Measurements from ENCODE around the gene GABPB2. TPM values are rescaled to one million over a fixed set of nuclear protein-coding genes. Genes with fewer than 3 reads are reported as not detected.

The GABPB2 gene
- total RNA-seq, 2 experiments from 2014 or later = 13.6 to 14.9 TPM

GRCh38 chr1:151146072-151146411 is 75.5 kb downstream of the GABPB2 start:
- no peak for DNase-seq
- peak overlapping the region; percentile 77 for H3K4me3 Mint-ChIP-seq
- ChIA-PET POLR2A (interaction anchor here (1.2 kb wide), 1 partner anchor 15 kb away, joined by 4 read pairs; no protein-coding TSS in a partner anchor), CTCF (no interaction called here)
- H3K4me1 Mint-ChIP-seq (ENCODE audit: low read depth) = peaks cover 6% of the 10 kb centered on the region
- no peaks in the 10 kb centered on the region for H3K27me3 Mint-ChIP-seq
- H3K36me3 Mint-ChIP-seq = no peaks in the 10 kb centered on the region
- no peak overlapping the region for H3K27ac Mint-ChIP-seq
- no peaks in the 10 kb centered on the region for H3K9me3 Mint-ChIP-seq
- intact Hi-C loops (cut with micrococcal nuclease) = no loop called here

- H3K36me3 Mint-ChIP-seq = no peaks in the 10 kb centered on the region
- peak; percentile 92 for DNase-seq
- intact Hi-C loops (cut with micrococcal nuclease) = no loop called here
- ChIA-PET CTCF (interaction anchor here (0.6 to 1.0 kb wide), 3 partner anchors 9 to 47 kb away, joined by 3 to 6 read pairs (median 6); partner anchors contain the start of gene TNFAIP8L2), POLR2A (interaction anchor here (1.2 to 1.4 kb wide), 2 partner anchors 10 to 15 kb away, joined by 3 to 4 read pairs; partner anchors contain the start of gene TNFAIP8L2)
- H3K27me3 Mint-ChIP-seq = no peaks in the 10 kb centered on the region
- H3K4me3 Mint-ChIP-seq = peak within 1 kb of the TSS; percentile 77
- H3K27ac Mint-ChIP-seq = peak within 1 kb of the TSS; percentile 1
- no peaks in the 10 kb centered on the region for H3K9me3 Mint-ChIP-seq
- peaks cover 6% of the 10 kb centered on the region for H3K4me1 Mint-ChIP-seq (ENCODE audit: low read depth)
Measured at GRCh38 chr1:151146412-151147131, 76.0 kb downstream of the GABPB2 start, which contains the start of gene SEMA6C. Gene SEMA6C, minus strand, starts transcription at chr1:151146631. Its CDS starts 4,010 bp downstream, at chr1:151142621.

- CTCF ChIA-PET = interaction anchor here (0.6 to 1.0 kb wide), 3 partner anchors 8 to 47 kb away, joined by 3 to 6 read pairs (median 6); partner anchors contain the start of gene TNFAIP8L2
- H3K9me3 Mint-ChIP-seq = no peaks in the 10 kb centered on the region
- intact Hi-C loops (cut with micrococcal nuclease) = no loop called here
- H3K4me3 Mint-ChIP-seq = peak overlapping the region; percentile 77
- peaks cover 6% of the 10 kb centered on the region for H3K4me1 Mint-ChIP-seq (ENCODE audit: low read depth)
- H3K27me3 Mint-ChIP-seq = no peaks in the 10 kb centered on the region
- no peaks in the 10 kb centered on the region for H3K36me3 Mint-ChIP-seq
- POLR2A ChIA-PET = interaction anchor here (1.2 to 1.4 kb wide), 2 partner anchors 10 to 16 kb away, joined by 3 to 4 read pairs; partner anchors contain the start of gene TNFAIP8L2
- no peak for DNase-seq
- H3K27ac Mint-ChIP-seq = peak overlapping the region; percentile 1
Measured at GRCh38 chr1:151147132-151147503, 76.6 kb downstream of the GABPB2 start.

- intact Hi-C loops (cut with micrococcal nuclease) = no loop called here
- H3K36me3 Mint-ChIP-seq = no peaks in the 10 kb centered on the region
- H3K9me3 Mint-ChIP-seq = no peaks in the 10 kb centered on the region
- no peaks in the 10 kb centered on the region for H3K27me3 Mint-ChIP-seq
- peaks cover 6% of the 10 kb centered on the region for H3K4me1 Mint-ChIP-seq (ENCODE audit: low read depth)
- no peak for DNase-seq
- CTCF ChIA-PET = interaction anchor here (0.6 to 1.9 kb wide), 2 partner anchors 48 to 62 kb away, joined by 4 to 6 read pairs; no protein-coding TSS in a partner anchor
- H3K27ac Mint-ChIP-seq = no peak overlapping the region
- H3K4me3 Mint-ChIP-seq = peak overlapping the region; percentile 77
- POLR2A ChIA-PET = interaction anchor here (1.4 kb wide), 1 partner anchor 9 kb away, joined by 3 read pairs; the partner anchor contains the start of gene TNFAIP8L2
Measured at GRCh38 chr1:151147665-151148064, 77.1 kb downstream of the GABPB2 start.

GRCh38 chr1:151156515-151156819 is 85.9 kb downstream of the GABPB2 start, which contains the start of gene TNFAIP8L2:
Gene TNFAIP8L2, plus strand, starts transcription at chr1:151156649. Its CDS starts 2,049 bp downstream, at chr1:151158698.
- POLR2A ChIA-PET = interaction anchor here (0.7 to 2.5 kb wide), 12 partner anchors 9 to 793 kb away, joined by 3 to 18 read pairs (median 4); partner anchors contain the start of genes CDC42SE1, LYSMD1, PSMD4 and RPRD2
- peak within 1 kb of the TSS; percentile 97 for H3K4me3 Mint-ChIP-seq

GRCh38 chr1:151157067-151157531 is 86.5 kb downstream of the GABPB2 start:
- no peaks in the 10 kb centered on the region for H3K27me3 Mint-ChIP-seq
- H3K36me3 Mint-ChIP-seq = peaks cover 35% of the 10 kb centered on the region
- peak overlapping the region; percentile 97 for H3K27ac Mint-ChIP-seq
- peak overlapping the region; percentile 97 for H3K4me3 Mint-ChIP-seq
- POLR2A ChIA-PET = interaction anchor here (0.6 to 2.5 kb wide), 14 partner anchors 9 to 793 kb away, joined by 3 to 18 read pairs (median 4); partner anchors contain the start of genes C1orf56, CDC42SE1, LYSMD1 and PSMD4
- no peaks in the 10 kb centered on the region for H3K9me3 Mint-ChIP-seq
- CTCF ChIA-PET = interaction anchor here (0.6 to 9.8 kb wide), 32 partner anchors 8 to 192 kb away, joined by 3 to 298 read pairs (median 5); partner anchors contain the start of genes C1orf56, CDC42SE1, GABPB2 and MINDY1
- peak; percentile 86 for DNase-seq
- intact Hi-C loops (cut with micrococcal nuclease) = loop anchor here (1.0 to 5.0 kb wide), 6 partner anchors 8 to 596 kb away; partner anchors contain the start of genes CDC42SE1, LYSMD1, PIP5K1A and PRUNE1
- H3K4me1 Mint-ChIP-seq (ENCODE audit: low read depth) = peaks cover 44% of the 10 kb centered on the region

More at GRCh38 chr1:151156515-151156819, 85.9 kb downstream of the GABPB2 start, which contains the start of gene TNFAIP8L2:
- peak; percentile 91 for DNase-seq
- Mint-ChIP-seq H3K27ac (peak within 1 kb of the TSS; percentile 97), H3K36me3 (peaks cover 31% of the 10 kb centered on the region), H3K4me1 (ENCODE audit: low read depth) (peaks cover 38% of the 10 kb centered on the region), H3K9me3 (no peaks in the 10 kb centered on the region), H3K27me3 (no peaks in the 10 kb centered on the region)
- intact Hi-C loops (cut with micrococcal nuclease) = loop anchor here (1.0 to 5.0 kb wide), 8 partner anchors 41 to 596 kb away; partner anchors contain the start of genes CDC42SE1, PIP5K1A and PRUNE1
- CTCF ChIA-PET = interaction anchor here (0.6 to 9.8 kb wide), 30 partner anchors 8 to 192 kb away, joined by 3 to 298 read pairs (median 5); partner anchors contain the start of genes C1orf56, CDC42SE1, GABPB2 and MINDY1

- peaks cover 48% of the 10 kb centered on the region for H3K4me1 Mint-ChIP-seq (ENCODE audit: low read depth)
- ChIA-PET POLR2A (interaction anchor here (0.6 to 2.5 kb wide), 6 partner anchors 26 to 596 kb away, joined by 4 to 10 read pairs (median 5); partner anchors contain the start of genes C1orf56, PSMD4 and VPS72), CTCF (interaction anchor here (1.3 to 9.8 kb wide), 6 partner anchors 22 to 152 kb away, joined by 3 to 298 read pairs (median 5); partner anchors contain the start of gene MINDY1)
- H3K27me3 Mint-ChIP-seq = no peaks in the 10 kb centered on the region
- H3K4me3 Mint-ChIP-seq = peak overlapping the region; percentile 97
- peak overlapping the region; percentile 97 for H3K27ac Mint-ChIP-seq
- intact Hi-C loops (cut with micrococcal nuclease) = loop anchor here (5.0 kb wide), 2 partner anchors 39 to 546 kb away; partner anchors contain the start of gene PIP5K1A
- peak; percentile 84 for DNase-seq
- H3K36me3 Mint-ChIP-seq = peaks cover 35% of the 10 kb centered on the region
- H3K9me3 Mint-ChIP-seq = no peaks in the 10 kb centered on the region
Measured at GRCh38 chr1:151158326-151158725, 87.8 kb downstream of the GABPB2 start.

- Mint-ChIP-seq H3K27ac (peak overlapping the region; percentile 97), H3K4me3 (peak overlapping the region; percentile 97), H3K4me1 (ENCODE audit: low read depth) (peaks cover 48% of the 10 kb centered on the region), H3K27me3 (no peaks in the 10 kb centered on the region), H3K9me3 (no peaks in the 10 kb centered on the region), H3K36me3 (peaks cover 35% of the 10 kb centered on the region)
- DNase-seq = peak; percentile 51
- intact Hi-C loops (cut with micrococcal nuclease) = loop anchor here (5.0 kb wide), 2 partner anchors 38 to 546 kb away; partner anchors contain the start of gene PIP5K1A
- CTCF ChIA-PET = interaction anchor here (0.5 to 9.8 kb wide), 5 partner anchors 28 to 1086 kb away, joined by 3 to 298 read pairs (median 4); no protein-coding TSS in a partner anchor
- POLR2A ChIA-PET = interaction anchor here (1.0 to 2.5 kb wide), 5 partner anchors 13 to 597 kb away, joined by 3 to 10 read pairs (median 5); partner anchors contain the start of genes PSMD4 and VPS72
Measured at GRCh38 chr1:151158751-151159251, 88.2 kb downstream of the GABPB2 start.

- POLR2A ChIA-PET = interaction anchor here (1.0 to 1.6 kb wide), 4 partner anchors 12 to 597 kb away, joined by 3 to 8 read pairs (median 4); partner anchors contain the start of genes PSMD4 and VPS72
- Mint-ChIP-seq H3K27me3 (no peaks in the 10 kb centered on the region), H3K4me1 (ENCODE audit: low read depth) (peaks cover 52% of the 10 kb centered on the region), H3K36me3 (peaks cover 35% of the 10 kb centered on the region), H3K4me3 (peak overlapping the region; percentile 16), H3K9me3 (no peaks in the 10 kb centered on the region), H3K27ac (peak overlapping the region; percentile 97)
- CTCF ChIA-PET = interaction anchor here (0.5 to 9.8 kb wide), 5 partner anchors 28 to 1086 kb away, joined by 3 to 298 read pairs (median 4); no protein-coding TSS in a partner anchor
- no peak for DNase-seq
- intact Hi-C loops (cut with micrococcal nuclease) = loop anchor here (5.0 kb wide), 2 partner anchors 38 to 547 kb away; partner anchors contain the start of gene PIP5K1A
Measured at GRCh38 chr1:151159373-151159772, 88.8 kb downstream of the GABPB2 start.

- H3K27ac Mint-ChIP-seq = peak overlapping the region; percentile 10
- H3K9me3 Mint-ChIP-seq = no peaks in the 10 kb centered on the region
- ChIA-PET CTCF (interaction anchor here (0.8 to 1.4 kb wide), 3 partner anchors 8 to 62 kb away, joined by 4 read pairs; partner anchors contain the start of gene TNFAIP8L2), POLR2A (interaction anchor here (3.4 kb wide), 1 partner anchor 8 kb away, joined by 18 read pairs; the partner anchor contains the start of gene TNFAIP8L2)
- intact Hi-C loops (cut with micrococcal nuclease) = loop anchor here (1.0 to 2.0 kb wide), 4 partner anchors 8 to 94 kb away; partner anchors contain the start of genes GABPB2, PIP5K1A and PSMD4
- peaks cover 2% of the 10 kb centered on the region for H3K27me3 Mint-ChIP-seq
- DNase-seq = no peak
- peaks cover 36% of the 10 kb centered on the region for H3K36me3 Mint-ChIP-seq
- H3K4me3 Mint-ChIP-seq = peak overlapping the region; percentile 92
- H3K4me1 Mint-ChIP-seq (ENCODE audit: low read depth) = peaks cover 57% of the 10 kb centered on the region
Measured at GRCh38 chr1:151164732-151165280, 94.2 kb downstream of the GABPB2 start.
